H1 (cell line): ENCODE data around the gene ASCC3. TPM values are rescaled to one million over a fixed set of nuclear protein-coding genes. Genes with fewer than 3 reads are reported as not detected.

Experiments used
- CHD7 ChIP-seq: fragments of 300-600 bp; sonication (generic); IDR thresholded peaks from 2 replicates; pipeline ENCODE4 v1.7.1; 2012; ENCODE audit warnings: low read length, moderate library complexity, mild to moderate bottlenecking, inconsistent platforms; ENCODE audit not compliant: insufficient replicate concordance
- TEAD4 ChIP-seq: IDR thresholded peaks from 2 replicates; pipeline ENCODE4 v1.6.1; 2012; ENCODE audit warnings: low read depth, low read length, inconsistent platforms, mixed read lengths
- YY1 ChIP-seq: IDR thresholded peaks from 2 replicates; pipeline ENCODE4 v1.6.1; 2011; ENCODE audit warnings: low read depth, mild to moderate bottlenecking, low read length
- polyA plus RNA-seq, 7 experiments: library from polyadenylated mRNA; depleted of rRNA in 3 of 7; stranded (reverse) in 5 of 7; unstranded in 2 of 7; fragments of >200 nt in 5 of 7; fragments of 200-250 nt in 2 of 7; gene quantifications; 1 replicate in 5 of 7; 2 replicates in 1 of 7; 4 replicates in 1 of 7; pipeline versions ENCODE4 v1.2.1 to v1.2.3, GENCODE V29; 2011 to 2013; ENCODE audit warnings: missing spikeins in 2 of 7, mixed read lengths in 2 of 7
- total RNA-seq: library from RNA; stranded (reverse); fragmentation: NEBNext Ultra II Directional; extraction: Animal tissue kit (Norgen Biotek cat#: 25700); gene quantifications from 2 replicates; pipeline ENCODE4 v1.2.1, GENCODE V29; 2021

The ASCC3 gene
- total and polyA plus RNA-seq, 2 of the 8 experiments (the other 6 are each of a cell fraction or from before 2014, with no cell fraction given): 37.5 to 77.8 TPM

GRCh38 chr6:100673641-100674040, 207.5 kb downstream of the ASCC3 start (continued):
- TF ChIP-seq CHD7 (peak; percentile 30), TEAD4 (peak; percentile 86), YY1 (no peak)
